T-helper 2 cell (primary cell): ENCODE results near the gene PPP1R13B.
"Not testable (repeated sequence)": the region's sequence is repeated elsewhere in the genome, so short reads cannot be mapped to it uniquely, and the experiment has no call there.

Source experiments
- DNase-seq, 5 experiments: peaks; one replicate each; pipeline versions ENCODE4 v3.0.0 to v3.0.0-alpha.2; 2012 to 2022

The PPP1R13B gene

DNA sequence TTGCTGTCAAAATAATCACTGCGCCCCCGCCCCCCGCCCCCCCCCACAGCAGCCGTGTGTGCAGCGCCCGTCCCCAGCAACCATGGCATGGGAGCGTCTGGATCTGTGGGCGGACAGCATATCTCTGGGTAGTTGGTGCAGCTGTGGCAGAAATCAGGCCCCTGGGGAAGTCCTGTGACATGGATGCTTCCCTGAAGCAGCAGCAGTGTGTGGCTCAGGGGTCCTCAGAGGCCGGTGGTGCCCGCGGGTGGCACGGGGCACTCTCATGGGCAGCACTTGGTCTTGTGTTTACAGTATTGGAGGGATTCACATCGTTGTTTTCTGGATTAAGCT is 151.3 kb downstream of the PPP1R13B start:
- DNase-seq: no peak

GRCh38 chr14:103695296-103696069 is 151.9 kb downstream of the PPP1R13B start:
- no peak for DNase-seq

DNA sequence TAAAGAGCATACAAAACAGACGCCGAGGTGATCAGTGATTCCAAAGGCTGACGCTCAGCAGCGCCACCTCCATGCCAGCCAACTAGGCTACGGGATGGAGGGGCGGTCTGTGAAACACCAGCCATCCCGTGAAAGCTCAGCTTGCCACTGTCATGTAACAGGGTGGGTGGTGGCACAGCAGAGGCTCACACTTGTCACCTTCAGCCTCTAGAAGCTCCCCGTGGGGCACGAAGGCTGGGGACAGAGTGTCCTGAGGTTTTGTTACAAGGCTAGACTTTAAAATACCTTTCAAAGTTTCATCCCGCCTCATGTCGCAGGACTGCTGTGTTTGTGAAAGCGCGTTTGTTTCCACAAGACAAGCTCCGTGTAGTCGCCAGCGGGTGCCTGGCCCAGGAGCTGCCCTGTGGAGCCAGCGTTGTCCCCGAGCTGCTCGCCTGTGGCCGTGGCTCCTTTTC is 152.8 kb downstream of the PPP1R13B start:
- DNase-seq: no peak

DNA sequence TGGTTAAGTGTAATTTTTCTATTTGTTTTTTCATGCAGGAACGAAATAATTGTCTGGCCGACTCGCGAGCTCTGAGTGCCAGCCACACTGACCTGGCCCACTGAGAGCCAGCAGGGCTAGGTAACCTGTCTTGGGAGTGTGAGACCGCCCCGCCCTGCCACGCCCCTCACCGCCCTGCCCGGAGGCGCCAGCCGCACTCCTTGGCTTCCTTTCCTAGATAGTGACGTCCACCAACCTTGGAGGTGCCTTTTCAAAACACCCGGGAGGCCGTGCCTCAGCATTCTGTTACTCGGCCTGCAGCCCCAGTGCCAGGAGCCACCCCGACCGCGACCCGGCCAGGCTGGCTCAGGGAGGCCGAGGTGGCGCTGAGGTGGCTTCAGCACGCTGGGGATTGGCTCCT is 153.9 kb downstream of the PPP1R13B start:
- DNase-seq: no peak

DNA sequence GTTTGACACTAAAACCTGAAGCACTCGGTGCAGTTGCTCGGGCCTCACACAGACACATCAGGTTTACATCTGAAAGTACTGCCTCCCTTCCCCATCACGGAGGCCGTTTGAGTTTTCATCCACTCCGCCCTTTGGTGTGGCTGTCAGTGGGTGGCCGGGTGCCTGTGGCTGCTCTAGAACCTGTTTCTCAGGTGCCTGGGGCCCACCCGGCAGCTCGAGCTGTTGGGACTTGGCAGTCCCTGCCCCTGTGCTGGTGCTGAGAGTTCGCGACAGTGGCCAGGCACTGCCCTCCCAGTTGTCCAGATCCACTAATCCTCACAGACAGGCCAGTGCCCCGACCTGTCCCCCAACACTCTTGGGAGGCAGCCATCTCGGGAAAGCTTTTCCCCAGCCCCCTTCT is 154.5 kb downstream of the PPP1R13B start:
- DNase-seq: no peak

GRCh38 chr14:103692159-103692558 is 155.2 kb downstream of the PPP1R13B start:
- DNase-seq: no peak

- DNase-seq: not testable (repeated sequence)
Measured at GRCh38 chr14:103691655-103692054, 155.7 kb downstream of the PPP1R13B start.

DNA sequence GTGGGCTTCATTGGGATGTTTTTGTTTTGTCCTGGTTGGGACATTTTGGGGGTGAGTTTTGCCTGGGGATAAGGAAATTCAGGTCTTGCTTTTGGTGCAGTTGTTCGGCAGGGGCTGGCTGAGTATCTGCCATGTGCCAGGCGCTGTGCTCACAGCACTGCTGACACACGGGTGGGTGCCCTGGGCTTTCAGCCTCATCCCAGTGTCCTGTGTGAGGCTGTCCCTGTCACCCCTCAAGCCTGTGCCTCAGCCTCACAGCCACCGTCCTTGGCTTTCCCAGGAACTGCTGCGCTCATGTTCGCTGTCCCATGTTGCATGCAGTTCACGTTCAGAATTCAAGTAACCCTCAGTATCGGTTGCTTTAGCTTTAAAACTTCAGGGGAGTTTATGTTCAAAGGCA is 157.0 kb downstream of the PPP1R13B start:
- no peak for DNase-seq

- no peak for DNase-seq
Measured at GRCh38 chr14:103688906-103689902, 158.2 kb downstream of the PPP1R13B start.

GRCh38 chr14:103688441-103688840 is 158.9 kb downstream of the PPP1R13B start:
- no peak for DNase-seq

GRCh38 chr14:103687712-103688111 is 159.7 kb downstream of the PPP1R13B start:
- no peak for DNase-seq

DNA sequence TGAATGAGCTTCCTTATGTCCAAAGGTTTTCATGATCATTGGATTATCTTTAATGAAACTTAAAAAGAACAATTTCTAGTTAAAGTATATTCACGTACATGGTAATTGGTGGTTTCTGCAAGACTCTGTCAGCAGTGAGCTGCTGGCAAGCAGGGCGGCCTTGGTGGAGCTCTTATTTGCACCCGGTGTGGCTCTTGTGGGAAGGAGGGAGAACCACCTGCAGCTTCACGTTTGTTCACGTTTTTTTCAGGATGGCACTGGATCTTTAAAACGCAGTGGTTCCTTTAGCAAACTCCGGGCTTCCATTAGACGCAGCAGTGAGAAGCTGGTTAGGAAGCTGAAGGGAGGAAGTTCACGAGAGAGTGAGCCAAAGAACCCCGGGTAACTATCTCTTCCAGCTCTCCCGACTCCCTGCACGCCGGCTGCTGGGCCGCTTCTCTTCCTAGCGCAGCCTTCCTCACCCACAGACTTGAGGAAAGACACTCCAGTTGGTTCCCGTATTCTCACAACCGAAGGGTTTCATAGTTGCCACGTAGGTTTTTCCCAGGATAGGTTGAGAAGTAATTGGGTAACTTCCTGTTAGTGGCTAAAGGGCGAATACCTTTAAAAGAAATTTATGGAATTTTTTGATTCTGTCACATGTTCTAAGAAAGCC is 160.4 kb downstream of the PPP1R13B start:
- DNase-seq: no peak

DNA sequence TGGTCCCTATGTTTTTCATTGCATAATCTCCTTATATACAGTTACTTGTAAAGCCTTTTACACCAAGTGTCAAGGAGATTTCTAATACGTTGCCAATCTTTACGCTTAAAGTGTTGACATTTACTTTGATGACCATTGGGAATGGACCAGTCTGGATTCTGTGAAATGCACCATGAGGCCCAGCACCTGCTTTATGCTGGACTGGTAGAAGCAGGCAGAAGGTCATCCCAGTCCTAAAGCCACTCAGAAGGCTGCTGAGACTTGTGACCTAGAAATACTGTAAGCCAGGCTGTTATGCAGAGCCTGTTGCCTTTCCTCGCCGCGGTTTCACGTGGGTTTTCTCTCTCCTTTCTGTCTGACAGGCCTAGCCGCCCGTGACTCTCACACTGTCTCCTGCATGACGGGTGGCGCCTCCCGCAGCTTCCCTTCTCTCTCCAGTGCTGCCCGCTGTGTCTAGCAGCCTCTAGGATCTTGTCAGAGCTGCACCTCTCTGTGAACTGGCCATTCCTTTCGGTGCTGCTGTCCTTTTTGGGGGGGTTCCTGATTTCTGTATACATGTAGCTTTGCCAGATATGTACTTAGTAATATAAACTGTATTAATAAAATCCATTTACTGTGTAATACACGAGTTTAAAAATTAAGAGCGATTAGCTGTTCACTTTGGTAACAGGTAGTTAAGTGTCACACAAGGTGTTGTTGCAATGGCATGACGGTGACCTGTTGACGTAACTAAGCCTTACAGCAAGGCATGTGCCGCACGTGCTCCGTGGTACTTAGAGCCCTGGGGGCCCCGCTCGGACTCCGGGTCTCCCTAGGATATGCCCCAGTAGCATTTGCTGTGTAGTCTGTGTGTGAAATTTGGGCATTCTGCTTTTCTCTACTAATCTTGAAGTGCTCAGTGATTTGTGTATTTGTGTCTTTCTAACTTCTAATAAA is 161.8 kb downstream of the PPP1R13B start:
- no peak for DNase-seq

DNA sequence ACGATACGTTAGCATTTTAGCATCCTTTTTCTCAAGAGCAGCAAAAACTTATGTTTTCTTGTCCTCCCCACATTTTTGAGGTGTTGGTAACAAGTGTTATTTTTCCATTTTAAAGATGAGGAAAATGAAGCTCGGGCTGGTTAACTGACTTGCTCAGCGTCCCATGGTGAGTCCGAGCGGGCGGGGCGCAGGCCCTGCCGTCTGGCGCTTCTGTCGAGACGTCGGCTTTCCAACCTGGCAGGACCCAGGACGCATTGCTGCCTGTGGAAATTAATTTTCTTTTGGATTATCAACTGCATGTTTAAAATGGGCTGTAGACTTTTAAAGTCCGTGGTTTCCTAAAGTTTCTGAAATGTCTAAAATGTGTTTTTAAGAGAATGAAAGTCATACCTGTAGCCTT is 162.5 kb downstream of the PPP1R13B start:
- no peak for DNase-seq

DNA sequence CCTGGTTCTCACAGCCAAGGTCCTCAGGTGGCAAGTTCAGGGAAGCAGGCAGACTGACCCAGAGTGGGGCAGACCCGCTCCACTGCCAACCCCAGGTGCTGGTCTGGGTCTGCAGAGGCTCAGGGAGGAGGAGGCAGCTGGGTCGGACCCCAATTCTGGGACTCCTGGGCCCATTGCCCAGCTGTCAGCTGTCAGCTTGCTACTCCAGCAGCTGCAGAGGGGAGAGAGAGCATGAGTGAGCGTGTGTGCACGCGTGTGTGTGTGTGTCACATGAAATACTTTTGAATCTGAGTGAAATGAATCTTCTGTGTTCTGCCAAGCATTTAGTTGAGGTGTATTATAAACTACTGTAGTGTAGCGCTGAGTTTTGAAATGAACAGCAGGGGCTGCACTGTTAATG is 162.9 kb downstream of the PPP1R13B start:
- no peak for DNase-seq
